GM18861 (cell line): ENCODE data around the gene STPG1.

Experiments
- ATAC-seq: cut with Tn5 transposase; IDR thresholded peaks from one replicate; pipeline ENCODE4 v1.9.1; 2021; ENCODE audit not compliant: unreplicated experiment

The STPG1 gene

DNA sequence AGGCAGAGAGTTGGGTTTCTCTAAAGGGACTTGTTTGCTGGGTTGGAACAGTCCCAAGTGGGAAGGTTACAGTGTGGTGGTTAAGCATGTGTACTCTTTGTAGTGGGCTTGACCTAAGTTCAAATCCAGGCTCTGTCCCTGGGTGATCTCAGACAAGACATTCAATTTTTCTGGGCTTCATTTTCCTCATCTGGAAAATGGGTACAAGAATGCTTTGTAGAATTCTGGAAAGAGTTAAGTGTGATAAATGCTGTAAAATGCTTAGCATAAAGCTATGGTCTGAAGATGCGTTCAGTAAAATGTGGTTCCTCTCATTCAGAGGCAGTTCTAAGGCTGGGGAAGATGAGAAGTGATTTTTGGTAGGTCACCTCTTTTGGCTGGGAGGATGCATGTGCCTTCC, 93.6 kb downstream of the STPG1 start:
- ATAC-seq: no peak

DNA sequence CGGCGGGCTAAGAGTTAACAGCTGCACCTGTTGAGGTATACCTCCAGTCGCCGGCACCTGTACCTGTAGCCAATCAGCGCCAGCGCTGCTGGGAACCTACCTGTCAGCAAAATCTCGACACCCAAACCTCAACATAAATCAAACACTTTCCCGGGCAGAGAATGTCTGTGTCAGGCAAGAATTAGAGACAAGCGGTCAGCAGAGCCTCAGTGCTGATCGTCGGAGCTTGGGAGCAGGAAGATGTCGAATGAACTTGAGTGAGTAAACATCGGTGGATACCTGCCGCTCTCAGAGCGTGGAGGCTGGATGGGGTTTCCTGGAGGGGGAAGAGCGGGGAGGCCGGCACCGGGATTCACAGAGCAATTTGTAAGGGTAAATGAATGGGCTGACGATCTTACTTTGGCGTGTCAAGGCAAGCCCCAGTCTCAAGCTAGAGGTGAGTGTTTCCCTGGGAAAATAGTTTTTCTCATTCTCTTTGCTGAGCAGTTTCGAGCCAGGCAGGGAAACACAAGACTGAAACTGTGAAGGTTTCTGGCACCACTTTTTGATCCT, 94.2 kb downstream of the STPG1 start, which contains the start of gene GRHL3:
Gene GRHL3 (plus strand): TSS at position 46 of the 552 bp plus-strand sequence. CDS start 195 bp downstream, at position 241.
- ATAC-seq: no peak

DNA sequence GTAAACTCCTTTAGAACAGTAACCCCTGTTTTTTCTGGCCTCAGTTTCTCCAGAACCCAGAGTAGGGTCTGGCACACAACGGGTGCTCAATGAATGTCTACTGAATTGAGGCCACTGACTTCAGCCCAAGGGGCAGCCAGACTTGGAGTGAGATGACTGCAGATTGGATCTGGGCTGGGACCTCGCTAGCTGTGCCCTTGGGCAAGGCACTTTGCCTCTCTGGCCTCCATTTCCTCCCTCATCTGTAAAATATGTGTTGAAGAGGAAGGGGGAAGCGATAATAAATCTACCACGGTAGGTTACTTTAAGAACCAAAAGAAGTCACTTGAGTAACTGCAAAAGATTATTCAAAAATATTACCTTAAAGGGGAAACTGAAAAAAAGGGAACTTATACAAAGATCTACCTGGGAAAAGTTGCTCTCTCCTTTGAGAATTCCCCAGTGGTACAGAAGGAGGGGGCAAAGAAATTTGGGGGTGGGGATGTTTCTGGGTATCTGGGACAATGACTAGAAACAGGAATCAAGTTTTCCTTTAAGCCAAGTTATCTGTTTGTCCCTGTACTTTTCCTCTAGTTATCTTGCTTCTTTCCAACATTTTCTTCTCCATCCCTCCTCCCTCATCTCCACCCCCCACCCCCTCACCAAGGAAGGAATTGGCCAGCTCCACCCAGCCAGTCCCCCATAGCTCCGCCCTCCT, 94.8 kb downstream of the STPG1 start:
- no peak for ATAC-seq

DNA sequence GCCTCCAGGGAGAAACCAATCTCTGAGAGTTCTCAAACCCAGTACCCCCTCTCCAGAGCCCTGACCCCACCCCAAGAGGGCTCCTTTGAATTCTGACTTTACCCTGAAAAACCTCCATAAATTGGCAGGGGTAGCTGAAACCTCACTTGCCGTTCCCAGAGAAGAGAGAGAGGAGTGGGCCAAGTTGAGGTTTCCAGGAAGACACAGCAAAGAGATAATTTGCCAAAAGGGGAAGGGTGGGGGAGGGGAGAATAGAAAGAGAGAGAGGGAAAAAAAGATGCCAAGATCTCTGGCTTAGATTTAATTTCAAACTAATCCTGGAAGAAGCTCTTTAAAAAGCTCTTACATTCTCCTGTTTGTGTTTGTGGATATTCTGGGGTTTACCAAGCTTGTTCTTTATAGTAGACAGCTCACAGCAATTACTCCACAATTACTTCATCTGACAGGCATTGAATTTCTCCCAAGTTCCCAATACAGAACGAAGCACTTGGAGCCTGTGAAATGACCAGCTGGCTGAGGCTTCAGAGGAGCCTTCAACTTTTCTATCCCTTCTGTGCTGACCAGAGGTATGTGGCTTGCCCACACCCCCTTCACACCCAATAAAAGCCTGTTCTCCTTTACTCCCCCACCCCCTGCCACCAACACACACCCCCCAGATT, 95.5 kb downstream of the STPG1 start:
- ATAC-seq: no peak

DNA sequence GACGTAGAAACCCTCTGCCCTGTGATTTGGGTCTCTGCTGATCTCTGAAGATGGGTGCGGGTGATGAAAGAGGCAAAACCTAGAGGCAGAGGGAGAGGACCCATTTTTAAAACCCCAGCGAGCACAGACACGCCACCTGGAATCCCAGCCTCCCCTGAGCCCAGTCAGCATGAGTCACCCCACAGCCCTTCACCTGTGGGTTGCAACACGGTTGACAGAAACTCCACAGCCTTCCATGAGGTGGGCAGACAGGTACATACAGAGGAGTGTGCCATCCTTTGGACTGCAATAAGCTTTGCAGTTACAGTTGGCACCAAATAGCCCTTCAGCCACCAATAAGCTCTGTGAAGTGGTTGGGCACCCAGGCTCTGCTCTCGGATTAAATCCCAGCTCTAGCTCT, 96.5 kb downstream of the STPG1 start:
- no peak for ATAC-seq

DNA sequence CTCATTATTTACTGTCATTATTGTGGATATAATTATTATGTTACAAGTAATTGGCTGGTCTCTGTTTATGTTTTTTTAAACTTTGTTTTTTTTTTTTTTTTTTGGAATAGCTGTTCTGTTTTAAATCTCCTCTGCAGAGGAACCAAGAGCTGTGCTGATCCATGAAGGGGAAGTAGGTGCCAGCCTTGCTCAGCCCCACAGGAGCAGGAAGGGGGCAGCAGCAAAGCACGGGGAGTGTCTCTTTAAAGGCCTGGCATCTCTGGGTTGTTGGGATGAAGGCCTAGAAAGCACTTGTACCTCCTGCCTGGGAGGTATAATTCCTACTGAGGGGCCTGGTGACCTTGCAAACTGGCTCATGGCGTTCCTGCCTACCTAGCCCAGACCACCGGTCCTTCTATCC, 96.9 kb downstream of the STPG1 start:
- no peak for ATAC-seq

DNA sequence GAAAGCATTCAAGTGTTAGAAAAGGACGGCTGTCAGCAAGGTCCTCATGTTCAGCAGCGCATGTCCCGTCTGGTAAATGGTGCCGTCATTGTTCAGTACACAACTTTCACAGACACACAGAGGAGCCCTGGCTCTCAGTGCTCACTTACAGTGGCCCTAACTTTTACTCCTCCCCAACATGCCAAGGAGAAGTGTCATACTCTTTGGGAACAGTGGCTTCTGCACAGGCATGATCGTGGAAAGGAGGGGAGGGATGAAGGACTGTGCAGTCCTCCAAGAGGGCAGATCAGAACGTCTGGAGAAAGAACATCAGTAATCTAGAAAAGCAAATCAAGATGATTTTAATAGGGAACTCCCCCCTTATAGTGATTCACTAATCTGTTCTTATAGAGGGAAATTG, 98.2 kb downstream of the STPG1 start:
- ATAC-seq: no peak

DNA sequence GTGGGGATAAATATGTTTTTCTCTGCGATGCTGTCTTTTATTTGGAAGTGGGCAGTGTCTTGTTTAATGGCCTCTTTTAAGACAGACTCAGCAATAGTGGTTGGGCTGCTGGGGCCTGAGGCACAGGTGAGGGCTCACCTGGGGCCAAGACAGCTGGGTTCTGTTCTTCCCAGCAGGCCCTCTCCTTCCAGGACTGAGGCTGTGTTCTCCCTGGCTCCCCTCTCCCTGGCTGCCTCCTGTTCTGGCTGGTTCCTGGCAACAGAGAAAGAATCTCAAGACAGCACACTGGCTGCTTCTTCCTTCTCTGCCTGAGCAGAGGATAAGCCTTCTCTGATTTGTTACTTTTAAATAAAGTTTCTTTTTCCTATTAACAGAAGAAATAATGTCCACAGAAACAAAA, 101.8 kb downstream of the STPG1 start:
- no peak for ATAC-seq

DNA sequence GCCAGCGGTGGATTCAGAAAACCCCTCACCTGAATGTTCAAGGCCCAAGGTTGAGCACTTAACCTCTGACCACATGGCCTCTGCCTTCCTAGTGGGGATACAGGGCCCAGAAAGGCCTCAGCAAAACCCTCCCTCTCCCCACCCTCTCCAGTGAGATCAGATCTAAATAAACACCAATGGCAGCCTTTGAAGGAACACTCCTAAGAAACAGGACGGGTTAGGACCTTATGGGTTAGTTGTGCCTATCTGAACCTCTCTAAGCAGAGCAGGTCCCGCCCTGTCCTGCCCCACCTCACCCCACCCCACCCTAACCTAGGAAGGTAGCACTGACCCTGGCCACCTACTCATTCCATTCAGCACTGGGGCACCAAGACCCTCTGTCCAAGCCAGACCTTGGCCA, 102.3 kb downstream of the STPG1 start:
- no peak for ATAC-seq

DNA sequence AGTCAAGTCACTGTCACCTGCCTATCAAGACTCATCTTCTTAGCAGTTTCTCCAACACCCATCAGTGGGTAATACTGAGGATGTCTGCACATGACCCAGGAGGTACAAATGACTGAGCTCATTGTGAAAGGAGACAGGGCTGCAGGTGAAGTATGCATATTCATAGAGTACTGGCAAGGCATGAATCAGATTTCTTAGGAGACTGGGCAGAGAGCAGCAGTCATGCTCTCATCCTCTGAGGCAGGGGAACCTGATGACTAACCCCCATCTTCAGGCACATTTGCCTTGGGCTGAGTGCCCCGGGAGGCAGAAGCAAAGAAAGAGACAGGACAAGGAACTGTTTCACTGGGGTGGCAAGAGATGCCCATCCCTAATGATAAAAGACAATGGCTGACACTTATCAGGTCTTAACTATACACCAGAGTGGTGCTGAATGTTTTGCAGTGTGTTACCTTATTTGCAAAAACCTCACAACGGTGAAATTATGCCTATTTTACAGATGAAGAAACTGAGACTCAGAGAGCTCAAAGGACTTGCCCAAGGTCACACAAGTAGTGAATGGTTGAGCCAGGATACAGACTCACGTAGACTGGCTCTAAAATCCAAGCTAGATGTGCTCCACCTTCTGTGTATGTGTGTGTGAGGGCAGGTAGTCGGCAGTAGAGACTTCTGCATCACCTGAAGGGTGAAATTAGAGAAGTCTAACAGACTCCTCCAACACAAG, 103.7 kb downstream of the STPG1 start:
- no peak for ATAC-seq

DNA sequence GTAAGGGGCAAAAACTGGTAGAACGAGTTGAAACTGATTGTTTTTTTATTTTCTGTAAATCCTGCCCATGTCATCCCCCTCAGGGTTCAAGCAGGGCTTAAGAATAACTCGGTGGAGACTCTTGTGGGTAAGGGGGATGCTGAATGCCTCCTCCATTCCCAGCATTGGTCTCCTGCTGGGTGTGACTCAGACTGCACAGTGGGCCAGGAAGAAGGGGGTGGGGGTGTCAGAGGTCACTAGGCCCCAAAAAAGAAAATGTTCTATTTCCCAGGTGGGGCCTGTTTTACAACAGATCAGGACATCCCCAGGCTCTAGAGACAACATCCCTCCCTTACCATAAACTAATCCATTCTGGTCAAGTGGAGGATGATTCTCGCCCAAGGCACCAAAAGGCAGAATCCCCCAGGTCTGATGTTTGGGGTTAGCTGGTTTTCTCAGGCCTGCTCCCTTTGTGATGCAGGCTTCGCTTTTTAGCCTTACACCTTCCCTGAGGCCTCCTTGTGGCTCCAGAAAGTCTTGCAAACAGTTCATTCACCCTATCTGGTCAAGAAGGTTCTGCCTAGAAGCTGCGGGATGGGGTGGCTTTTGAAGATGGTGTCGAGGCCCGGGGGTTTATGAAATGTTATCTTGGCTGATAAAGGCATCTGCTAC, 105.1 kb downstream of the STPG1 start:
- no peak for ATAC-seq
